ENCODE measurements around the gene RUVBL1.

The RUVBL1 gene

DNA sequence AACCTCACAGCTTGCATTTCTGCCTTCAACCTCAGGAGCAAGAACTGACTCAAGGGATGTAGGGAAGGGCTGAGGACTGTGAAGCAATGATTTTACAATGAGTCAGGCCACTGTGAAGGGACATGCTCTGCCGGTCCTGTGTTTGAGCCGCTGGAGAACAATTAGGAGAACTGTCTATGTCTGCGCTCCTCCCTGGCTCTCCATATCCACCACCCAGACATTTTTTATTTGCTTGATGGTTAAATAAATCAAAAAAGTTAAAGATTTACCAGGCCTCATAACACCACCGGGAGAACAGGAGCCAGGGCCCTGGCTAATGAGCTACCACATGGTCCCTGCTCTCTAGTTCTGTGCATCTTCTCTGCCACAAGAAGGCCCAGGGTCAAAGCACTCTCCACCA is 41.8 kb downstream of the RUVBL1 start:
- DNase-seq = no peak

GRCh38 chr3:128081226-128081625 is 42.4 kb downstream of the RUVBL1 start:
- DNase-seq = no peak

- DNase-seq = peak; percentile 46
These were observed 43.1 kb downstream of the RUVBL1 start for GRCh38 chr3:128080323-128081080.

- no peak for DNase-seq
These were observed 43.8 kb downstream of the RUVBL1 start for GRCh38 chr3:128079823-128080222.

GRCh38 chr3:128078875-128079274 is 44.7 kb downstream of the RUVBL1 start:
- DNase-seq = no peak

DNA sequence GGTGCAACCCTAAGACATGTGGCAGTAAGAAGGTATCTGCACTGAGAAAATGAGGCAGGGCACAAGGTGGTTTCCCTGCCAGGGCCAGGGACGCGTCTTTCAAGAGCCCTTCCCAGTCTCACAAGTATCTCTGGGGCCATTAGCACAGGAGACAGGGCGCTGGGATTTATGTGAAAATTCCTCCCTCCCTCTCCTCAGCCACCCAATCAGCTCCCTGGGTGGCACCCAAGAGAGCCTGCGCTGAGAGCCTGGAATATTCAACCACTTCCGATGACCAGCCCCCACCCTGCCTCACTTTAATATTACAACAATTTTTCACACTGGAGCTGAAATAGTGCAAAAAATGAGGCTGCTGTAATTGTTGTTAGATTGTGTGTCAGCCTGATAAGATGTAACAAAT is 45.3 kb downstream of the RUVBL1 start:
- no peak for DNase-seq

DNA sequence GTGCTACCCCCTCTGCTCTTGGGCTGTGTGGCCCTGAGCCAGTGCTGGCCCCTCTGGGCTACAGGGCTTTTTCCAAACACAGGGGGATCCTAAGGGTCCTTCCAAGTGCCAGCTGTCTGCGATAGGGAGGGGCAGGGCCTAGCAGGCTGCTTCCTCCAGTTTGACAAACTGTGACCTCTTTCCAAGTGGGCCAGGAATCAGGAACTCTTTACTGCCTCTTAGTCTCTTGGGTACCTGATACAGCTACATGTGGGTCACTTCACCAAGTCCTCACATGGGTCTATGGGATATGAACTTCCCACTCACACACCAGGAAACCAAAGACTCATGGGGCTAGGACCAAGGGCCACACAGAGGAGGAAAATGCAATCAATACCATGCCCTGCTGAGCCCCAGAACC is 45.9 kb downstream of the RUVBL1 start:
- DNase-seq = no peak

DNA sequence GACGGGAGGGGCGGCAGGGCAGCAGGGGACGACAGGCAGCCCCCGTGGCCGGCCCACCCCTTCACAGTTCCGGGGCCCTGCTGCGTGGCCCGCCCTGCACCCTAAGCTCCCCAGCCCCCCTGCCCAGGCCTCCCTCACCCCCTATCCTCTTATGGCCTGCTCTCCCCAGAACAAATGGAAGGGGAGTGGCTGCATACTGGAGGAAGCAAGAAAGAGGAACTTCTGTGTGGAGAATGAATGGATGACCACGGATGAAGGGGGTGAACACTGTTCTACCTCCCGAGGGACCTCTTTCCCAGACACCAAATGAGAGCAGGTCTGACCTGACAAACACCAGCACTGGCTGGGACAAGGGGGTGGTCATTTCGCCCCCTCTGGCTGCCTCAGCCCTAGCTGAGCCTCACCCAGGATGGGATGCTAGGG is 46.4 kb downstream of the RUVBL1 start:
- peak; percentile 76 for DNase-seq

- DNase-seq = peak; percentile 82
These were observed 47.0 kb downstream of the RUVBL1 start for GRCh38 chr3:128076483-128077201.

DNA sequence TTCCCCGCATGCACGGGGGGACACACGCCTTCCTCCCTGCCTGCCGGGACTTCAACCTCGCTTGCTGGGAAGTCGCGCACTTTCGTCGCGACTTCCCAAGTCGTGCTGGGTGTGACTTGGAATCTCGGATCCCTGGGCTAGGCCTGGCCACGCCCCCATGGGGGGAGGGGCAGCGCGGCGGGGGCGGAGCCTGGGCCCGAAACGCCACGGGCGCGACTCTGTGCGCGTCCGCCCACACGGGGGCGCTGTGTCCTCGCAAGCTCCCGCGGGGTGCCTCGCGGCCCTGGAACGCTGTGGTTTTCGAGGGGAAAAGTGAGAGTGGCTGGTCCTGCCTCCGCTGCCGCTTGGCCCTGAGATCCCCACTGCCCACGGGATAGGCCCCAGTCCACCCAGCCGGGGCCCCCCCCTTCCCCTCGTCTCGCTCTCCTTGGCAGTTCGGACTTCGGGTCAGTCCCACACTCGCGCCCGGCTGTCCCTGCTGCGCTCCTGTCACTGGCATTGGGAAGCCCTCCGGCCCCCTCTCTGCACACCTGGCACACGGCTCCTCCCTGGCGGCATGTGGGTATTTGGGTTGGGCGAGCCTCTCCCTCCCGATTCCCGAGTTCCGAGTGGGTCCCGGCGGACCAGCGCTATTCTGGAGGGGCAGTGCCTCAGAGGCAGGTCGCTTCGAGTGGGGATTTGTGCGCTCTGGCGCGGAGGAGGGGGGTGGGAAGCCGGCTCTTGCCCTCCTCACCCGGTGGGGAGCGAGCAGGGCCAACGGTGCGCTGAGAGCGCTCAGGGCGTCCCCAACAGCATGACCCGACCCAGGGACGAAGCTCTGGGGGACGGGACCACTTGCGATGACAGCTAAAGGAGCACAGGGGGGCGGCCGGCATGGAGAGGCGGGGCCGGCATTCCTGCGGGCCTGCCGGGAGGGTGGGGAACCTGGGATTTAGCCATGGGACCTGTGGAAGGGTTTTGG is 47.8 kb downstream of the RUVBL1 start:
- peak; percentile 89 for DNase-seq

DNA sequence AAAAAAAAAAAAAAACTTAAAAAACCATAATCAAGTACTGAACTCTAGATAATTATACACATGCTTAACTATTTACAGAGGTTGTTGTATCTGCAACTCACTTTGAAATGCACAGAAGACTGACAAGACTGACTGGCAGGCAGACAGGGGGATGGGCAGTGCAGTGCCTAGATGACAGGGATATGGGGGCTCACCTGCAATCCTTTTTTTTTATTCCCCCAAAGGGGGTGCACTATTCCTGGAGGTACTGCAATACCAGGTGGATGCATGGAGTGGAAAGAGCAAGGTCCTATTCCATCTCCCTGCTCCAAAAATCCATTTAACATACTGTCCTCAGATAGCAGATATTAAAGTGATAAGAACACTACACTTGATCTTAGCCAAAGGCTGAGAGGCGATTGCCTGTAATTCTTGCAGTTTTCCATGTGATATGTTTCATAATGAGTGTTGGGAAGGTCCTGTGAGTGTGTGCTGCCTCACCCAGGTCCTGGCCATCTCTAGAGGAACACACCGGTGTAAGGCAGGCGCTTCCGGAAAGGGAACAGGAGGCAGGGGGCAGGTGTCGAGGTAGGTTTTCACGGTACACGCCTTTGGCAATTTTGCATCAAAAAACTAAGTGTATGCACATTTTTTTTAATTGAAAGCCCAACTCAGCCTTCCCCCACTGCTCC is 48.6 kb downstream of the RUVBL1 start:
- DNase-seq = no peak

- no peak for DNase-seq
These were observed 49.8 kb downstream of the RUVBL1 start for GRCh38 chr3:128073807-128074206.

- no peak for DNase-seq
These were observed 50.4 kb downstream of the RUVBL1 start for GRCh38 chr3:128073185-128073725.

DNA sequence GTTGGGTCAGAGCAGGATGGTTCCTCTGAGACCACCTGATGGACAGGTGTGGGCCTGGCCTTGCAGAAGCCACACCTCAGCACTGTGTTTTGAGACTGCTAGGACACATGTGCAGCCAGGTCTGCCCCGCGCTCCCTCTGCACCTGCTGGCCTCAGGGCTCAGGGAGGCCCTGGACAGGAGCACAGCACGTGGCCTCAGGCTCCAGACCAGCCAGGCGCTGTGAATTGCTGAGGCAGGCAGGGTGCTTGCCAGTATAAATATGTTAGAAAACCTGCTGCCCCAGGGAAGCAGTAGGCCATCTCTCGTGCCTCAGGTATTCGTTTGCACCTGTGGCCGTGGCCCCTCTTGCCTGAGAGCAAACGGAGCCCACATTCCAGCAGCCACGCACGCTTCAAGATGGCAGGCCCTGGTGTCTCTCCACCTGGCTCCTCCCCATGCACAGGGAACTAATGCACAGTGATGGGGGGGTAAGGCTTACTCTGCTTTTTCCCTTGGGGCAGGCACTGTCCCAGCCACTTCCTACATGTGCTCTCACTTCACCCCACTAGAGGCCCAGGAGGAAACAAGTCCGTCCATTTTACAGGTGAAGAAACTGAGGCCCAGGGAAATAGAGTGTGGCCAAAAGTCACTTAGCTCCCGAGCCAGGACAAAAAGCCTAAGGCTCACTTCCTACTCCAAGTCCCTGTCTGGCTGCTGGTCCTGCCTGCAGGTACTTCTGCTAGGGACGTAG is 51.0 kb downstream of the RUVBL1 start:
- no peak for DNase-seq

DNA sequence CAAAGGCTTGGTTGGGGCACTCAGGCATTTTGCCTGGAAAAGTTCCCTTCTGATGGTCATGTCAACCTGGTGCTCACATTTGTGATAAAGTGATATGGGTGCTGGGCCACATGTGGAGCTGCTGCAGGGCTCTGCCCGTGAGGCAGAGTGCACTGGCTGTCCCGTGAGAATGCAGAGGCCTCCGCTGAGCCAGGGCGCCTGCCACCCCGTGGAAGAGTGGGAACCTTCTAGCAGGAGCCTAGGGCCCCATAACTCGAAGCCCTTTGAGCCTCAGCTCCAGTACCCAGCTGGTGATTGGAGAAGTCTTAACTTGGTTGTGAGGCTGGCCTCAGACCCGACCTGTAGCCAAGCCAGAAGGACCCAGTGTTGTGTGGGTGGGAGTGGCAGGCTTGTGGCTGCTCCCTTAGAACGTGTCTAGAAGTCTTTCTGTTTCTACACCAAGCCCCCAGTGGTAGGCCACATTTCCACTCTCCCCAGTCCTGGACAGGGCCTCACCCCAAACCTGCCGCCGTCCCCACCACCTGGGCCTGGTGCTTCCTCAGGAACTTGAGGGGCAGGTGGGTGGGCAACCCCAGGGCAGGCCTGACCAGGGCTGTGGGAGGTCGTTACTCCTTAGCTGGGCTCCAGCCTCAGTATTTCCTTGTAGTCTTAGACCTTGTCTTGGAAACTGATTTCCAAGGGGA is 51.7 kb downstream of the RUVBL1 start:
- DNase-seq = no peak

DNA sequence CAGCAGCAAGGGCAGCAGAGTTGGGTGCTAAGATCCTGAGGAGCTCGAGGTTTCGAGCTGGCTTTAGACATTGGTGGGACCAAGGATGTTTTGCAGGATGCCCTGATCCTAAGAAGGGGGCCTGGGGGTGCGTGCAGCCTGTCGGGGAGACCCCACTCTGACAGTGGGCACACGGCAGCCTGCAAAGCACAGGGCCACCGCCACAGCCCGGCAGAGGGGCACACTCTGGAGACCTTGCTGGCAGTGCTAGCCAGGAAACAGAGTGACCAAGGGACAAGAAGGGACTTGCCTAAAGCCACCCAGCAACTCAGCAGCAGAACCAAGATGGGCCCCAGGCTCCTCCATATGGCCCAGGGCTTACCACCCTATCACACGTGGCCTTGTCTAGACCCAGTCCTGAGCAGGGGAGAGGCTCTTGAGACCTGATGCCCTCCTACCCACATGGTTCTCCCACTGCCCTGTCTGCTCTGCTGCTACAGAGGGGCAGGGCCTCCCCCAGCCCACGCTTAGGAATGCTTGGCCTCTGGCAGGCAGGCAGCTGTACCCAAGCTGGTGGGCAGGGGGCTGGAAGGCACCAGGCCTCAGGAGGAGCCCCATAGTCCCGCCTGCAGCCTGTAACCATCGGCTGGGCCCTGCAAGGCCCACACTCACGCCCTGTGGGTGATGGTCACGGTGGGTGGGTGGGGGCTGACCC is 52.6 kb downstream of the RUVBL1 start:
- no peak for DNase-seq

DNA sequence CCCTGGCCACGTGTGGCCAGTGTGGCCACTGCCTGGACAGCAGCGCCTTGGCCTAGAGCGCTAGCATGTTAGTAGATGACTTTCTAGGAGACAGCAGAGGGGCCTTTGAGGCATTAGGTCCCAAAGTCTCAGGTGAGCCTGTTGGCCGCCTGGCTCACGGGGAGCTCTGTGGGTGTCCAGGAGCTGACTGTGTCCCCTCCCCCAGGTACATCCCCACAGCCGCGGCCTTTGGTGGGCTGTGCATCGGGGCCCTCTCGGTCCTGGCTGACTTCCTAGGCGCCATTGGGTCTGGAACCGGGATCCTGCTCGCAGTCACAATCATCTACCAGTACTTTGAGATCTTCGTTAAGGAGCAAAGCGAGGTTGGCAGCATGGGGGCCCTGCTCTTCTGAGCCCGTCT is 54.3 kb downstream of the RUVBL1 start:
- DNase-seq = no peak

DNA sequence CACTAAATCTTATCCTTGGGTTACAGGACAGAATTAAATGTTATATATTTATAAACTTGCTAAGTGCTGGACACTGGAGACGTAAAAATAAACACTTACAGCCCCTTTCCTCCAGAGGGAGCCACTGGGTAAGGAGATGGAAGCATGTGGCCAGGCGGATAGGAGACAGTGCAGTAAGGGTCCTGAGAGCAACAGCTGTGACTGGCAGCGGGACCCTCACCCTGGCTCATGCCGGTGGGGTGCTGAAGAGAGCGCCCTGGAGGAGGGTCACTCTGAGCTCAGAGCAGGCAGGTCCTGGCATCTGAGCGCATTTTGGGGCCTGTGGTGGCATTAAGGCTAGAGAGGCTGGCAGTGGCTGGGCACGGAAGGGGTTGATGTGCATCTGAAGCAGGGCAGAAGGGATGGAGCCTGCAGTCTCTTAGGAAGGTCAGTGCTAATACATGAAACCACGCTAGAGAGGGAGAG is 55.4 kb downstream of the RUVBL1 start:
- peak; percentile 81 for DNase-seq

DNA sequence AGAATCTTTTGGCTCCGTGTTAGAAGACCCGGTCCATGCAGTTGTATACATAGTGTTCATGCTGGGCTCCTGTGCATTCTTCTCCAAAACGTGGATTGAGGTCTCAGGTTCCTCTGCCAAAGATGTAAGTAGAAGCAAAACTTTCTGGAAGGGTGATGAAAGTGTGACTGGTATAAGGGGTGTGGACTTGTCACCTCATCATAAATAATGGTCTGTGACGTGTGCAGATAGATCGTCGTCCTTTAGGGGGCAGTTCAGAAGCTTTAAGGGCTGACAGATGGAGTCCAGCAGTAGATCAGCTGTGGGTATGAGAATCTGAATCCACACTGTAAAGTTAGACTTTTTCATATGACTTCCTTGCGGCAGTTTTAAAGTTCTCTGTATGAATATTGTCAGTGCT is 56.1 kb downstream of the RUVBL1 start:
- DNase-seq = peak; percentile 52

DNA sequence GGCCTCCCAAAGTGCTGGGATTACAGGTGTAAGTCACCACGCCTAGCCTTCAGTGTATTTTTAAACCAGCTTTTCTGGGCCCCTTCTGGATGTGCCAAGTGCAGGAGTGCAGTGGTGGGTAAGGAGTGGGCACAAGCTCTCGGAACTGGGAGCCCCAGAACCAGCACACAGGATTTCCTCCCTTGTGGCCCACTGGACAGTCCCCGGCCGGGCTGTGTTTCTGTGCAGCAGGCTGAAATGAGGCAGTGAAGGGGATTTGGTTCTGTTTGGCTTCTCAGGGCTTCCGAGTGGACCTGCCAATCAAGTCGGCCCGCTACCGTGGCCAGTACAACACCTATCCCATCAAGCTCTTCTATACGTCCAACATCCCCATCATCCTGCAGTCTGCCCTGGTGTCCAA is 56.9 kb downstream of the RUVBL1 start:
- no peak for DNase-seq
